Measurements from ENCODE around the gene OAS3. TPM values are rescaled to one million over a fixed set of nuclear protein-coding genes. Genes with fewer than 3 reads are reported as not detected.
"Not testable (repeated sequence)": the region's sequence is repeated elsewhere in the genome, so short reads cannot be mapped to it uniquely, and the experiment has no call there.

The OAS3 gene
- total RNA-seq, 4 donors from 2014 or later, result 19.5 to 30.0 (median 24.1) TPM

GRCh38 chr12:112916270-112916669 lies 22.0 kb upstream of the OAS3 start:
- no peak for DNase-seq (ENCODE audit: low spot score in 2 of 2)
- no peak overlapping the region for H3K27ac ChIP-seq
- peaks cover 25% of the 10 kb centered on the region for H3K36me3 ChIP-seq
- H3K4me1 ChIP-seq, result peaks cover 11% of the 10 kb centered on the region
- 48% methylated on average over 5 of the region's 5 CpGs for WGBS
- TF ChIP-seq POLR2A (IDR thresholded peaks at IDR 0.05) (no peak), POLR2AphosphoS5 (IDR thresholded peaks at IDR 0.05) (no peak), CTCF (IDR thresholded peaks at IDR 0.05) (no peak), EP300 (IDR thresholded peaks at IDR 0.05) (no peak)
- peaks cover 8% of the 10 kb centered on the region for H3K9me3 ChIP-seq
- H3K4me3 ChIP-seq, result no peak overlapping the region
- no peaks in the 10 kb centered on the region for H3K27me3 ChIP-seq

DNA sequence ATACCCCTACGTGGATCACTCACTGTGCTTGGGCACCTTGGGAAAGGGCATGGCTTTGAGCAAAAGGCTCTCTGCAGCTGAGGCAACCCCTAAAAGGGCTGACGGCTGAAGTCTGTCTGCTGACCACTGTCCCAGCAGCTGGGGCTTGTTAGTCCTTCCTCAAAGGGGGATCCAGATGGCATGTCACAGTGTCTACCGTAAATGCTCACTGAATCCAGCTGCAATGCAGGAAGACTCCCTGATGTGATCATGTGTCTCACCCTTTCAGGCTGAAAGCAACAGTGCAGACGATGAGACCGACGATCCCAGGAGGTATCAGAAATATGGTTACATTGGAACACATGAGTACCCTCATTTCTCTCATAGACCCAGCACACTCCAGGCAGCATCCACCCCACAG lies 19.2 kb upstream of the OAS3 start:
- H3K27me3 ChIP-seq, result no peaks in the 10 kb centered on the region
- no peak overlapping the region for H3K4me3 ChIP-seq
- peaks cover 22% of the 10 kb centered on the region for H3K36me3 ChIP-seq
- no peak overlapping the region for H3K27ac ChIP-seq
- no peak for DNase-seq (ENCODE audit: low spot score in 2 of 2)
- TF ChIP-seq POLR2A (IDR thresholded peaks at IDR 0.05) (no peak), CTCF (IDR thresholded peaks at IDR 0.05) (no peak), POLR2AphosphoS5 (IDR thresholded peaks at IDR 0.05) (no peak), EP300 (IDR thresholded peaks at IDR 0.05) (no peak)
- H3K9me3 ChIP-seq, result no peaks in the 10 kb centered on the region
- peaks cover 11% of the 10 kb centered on the region for H3K4me1 ChIP-seq
- 86% methylated on average over 6 of the region's 6 CpGs for whole genome bisulfite sequencing

GRCh38 chr12:112924986-112925385 lies 13.3 kb upstream of the OAS3 start:
- no peaks in the 10 kb centered on the region for H3K27me3 ChIP-seq
- no peaks in the 10 kb centered on the region for H3K9me3 ChIP-seq
- no peaks in the 10 kb centered on the region for H3K36me3 ChIP-seq
- H3K27ac ChIP-seq, result no peak overlapping the region
- H3K4me1 ChIP-seq, result no peaks in the 10 kb centered on the region
- DNase-seq (ENCODE audit: low spot score in 2 of 2), result no peak
- no peak overlapping the region for H3K4me3 ChIP-seq
- no peak for TF ChIP-seq CTCF (IDR thresholded peaks at IDR 0.05)
- WGBS, result 40% methylated on average over 7 of the region's 7 CpGs

- H3K27me3 ChIP-seq; H3K4me3 ChIP-seq; H3K4me1 ChIP-seq; H3K27ac ChIP-seq; DNase-seq (ENCODE audit: low spot score in 2 of 2); H3K9me3 ChIP-seq; H3K36me3 ChIP-seq: not testable (repeated sequence)
- WGBS, result 58% methylated on average over 7 of the region's 7 CpGs
Observed at GRCh38 chr12:112926416-112927033, 11.7 kb upstream of the OAS3 start.

DNA sequence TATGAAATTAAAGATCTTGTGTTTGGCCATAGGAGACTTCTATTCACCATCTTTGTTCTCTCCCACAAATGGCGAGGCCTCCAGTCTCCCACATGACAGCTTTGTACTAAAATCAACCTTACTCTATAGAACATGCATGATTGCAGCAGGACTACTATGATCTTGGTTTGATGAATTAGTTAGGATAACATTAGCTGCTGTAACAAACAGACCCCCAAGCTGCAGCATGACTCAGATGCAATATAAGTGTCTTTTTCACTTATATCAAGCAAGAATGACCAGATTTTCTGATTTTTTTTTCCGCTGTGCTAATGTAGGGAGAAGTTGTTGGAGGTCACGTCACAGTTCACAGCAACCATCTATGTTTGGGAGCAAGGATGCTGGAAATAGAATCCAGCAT lies 10.8 kb upstream of the OAS3 start:
- TF ChIP-seq POLR2A (IDR thresholded peaks at IDR 0.05) (no peak), CTCF (IDR thresholded peaks at IDR 0.05) (no peak), POLR2AphosphoS5 (IDR thresholded peaks at IDR 0.05) (no peak), EP300 (IDR thresholded peaks at IDR 0.05) (no peak)
- H3K27ac ChIP-seq, result no peak overlapping the region
- no peak for DNase-seq (ENCODE audit: low spot score in 2 of 2)
- no peak overlapping the region for H3K4me3 ChIP-seq
- H3K27me3 ChIP-seq, result no peaks in the 10 kb centered on the region
- H3K4me1 ChIP-seq, result no peaks in the 10 kb centered on the region
- WGBS, result 55% methylated on average over 3 of the region's 3 CpGs
- no peaks in the 10 kb centered on the region for H3K9me3 ChIP-seq
- H3K36me3 ChIP-seq, result no peaks in the 10 kb centered on the region

DNA sequence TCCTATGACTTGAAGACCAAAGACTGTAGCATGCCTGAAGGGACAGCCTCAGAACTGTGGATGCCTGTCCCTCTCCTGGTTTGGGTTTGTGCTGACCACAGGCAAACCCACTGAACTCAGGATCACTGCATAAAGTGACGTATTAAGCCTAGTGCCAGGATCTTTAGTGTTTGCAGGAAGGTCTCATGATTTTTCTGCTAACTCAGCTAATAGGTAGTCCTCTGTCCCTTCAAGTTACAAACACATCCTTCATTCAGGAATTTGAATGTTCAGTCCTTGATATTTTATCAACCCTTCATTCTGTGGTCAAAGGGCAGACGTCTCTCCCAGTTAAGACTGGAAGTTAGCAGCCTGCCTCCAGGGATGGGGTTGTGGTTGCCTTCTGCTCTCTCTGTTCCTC lies 10.3 kb upstream of the OAS3 start:
- DNase-seq (ENCODE audit: low spot score in 2 of 2), result no peak
- H3K4me1 ChIP-seq, result no peaks in the 10 kb centered on the region
- no peak overlapping the region for H3K4me3 ChIP-seq
- no peak overlapping the region for H3K27ac ChIP-seq
- TF ChIP-seq EP300 (IDR thresholded peaks at IDR 0.05) (no peak), POLR2AphosphoS5 (IDR thresholded peaks at IDR 0.05) (no peak), CTCF (IDR thresholded peaks at IDR 0.05) (no peak), POLR2A (IDR thresholded peaks at IDR 0.05) (no peak)
- no peaks in the 10 kb centered on the region for H3K36me3 ChIP-seq
- WGBS, result 87% methylated on average over 1 of the region's 2 CpGs
- no peaks in the 10 kb centered on the region for H3K27me3 ChIP-seq
- H3K9me3 ChIP-seq, result no peaks in the 10 kb centered on the region

Measured in suprapubic skin (tissue), 4 donors.